Measurements from ENCODE around the gene MACROD1. TPM values are rescaled to one million over a fixed set of nuclear protein-coding genes. Genes with fewer than 3 reads are reported as not detected.

The MACROD1 gene
- total RNA-seq, 3 donors from 2014 or later (not counting 1 experiment from before 2014, with no cell fraction given): 0.73 to 3.3 (median 1.8) TPM

DNA sequence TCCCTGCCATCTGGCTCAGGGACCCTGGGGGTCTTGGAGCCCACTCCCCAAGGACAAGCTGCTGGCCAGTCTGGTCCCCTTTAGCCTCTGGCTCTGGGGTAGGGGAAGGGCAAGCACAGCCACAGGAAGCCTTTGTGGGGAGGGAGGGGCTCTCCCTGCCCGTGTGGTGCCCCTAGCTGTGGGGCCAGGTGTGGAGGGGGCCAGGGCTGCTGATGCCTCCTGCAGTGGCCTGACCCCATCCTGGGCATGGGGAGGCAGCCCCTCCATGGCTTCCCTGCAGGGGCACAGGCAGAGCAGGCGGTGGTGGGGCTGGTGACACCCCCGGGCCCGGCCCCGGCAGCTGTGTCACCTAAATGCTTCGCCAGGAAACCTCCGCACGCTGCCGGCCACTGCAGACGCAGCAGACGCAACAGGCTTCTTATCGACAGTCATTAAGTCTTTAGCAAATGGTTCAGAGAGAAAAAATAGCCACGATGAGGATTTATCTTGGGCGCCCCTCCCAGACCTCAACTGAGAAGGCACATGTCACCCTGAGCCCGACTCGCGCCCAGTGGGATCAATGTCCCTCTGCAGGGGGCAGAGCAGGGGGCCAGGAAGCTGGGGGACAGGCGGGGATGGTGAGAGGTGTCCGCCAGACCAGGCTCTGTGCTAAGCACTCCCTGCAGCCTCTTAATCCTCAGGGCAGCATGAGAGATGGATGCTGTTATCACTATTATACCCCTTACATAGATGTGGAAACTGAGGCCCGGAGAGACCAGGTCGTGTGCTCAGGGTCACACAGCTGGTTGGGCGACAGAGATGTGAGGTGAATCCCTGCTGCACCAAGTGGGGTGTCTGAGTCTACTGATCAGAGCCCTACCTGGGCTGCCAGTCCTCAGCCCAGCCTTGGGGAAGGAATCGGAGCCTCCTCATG is 96.3 kb downstream of the MACROD1 start:
- H3K36me3 Mint-ChIP-seq: no peaks in the 10 kb centered on the region
- no peaks in the 10 kb centered on the region for H3K4me1 Mint-ChIP-seq
- no peaks in the 10 kb centered on the region for H3K27me3 ChIP-seq (ENCODE audit: control insufficient read depth, insufficient read depth, low read length)
- no peaks in the 10 kb centered on the region for H3K36me3 ChIP-seq (ENCODE audit: control insufficient read depth, insufficient read depth, low read length)
- ATAC-seq (no peak), DNase-seq (no peak)
- H3K4me3 Mint-ChIP-seq: no peak overlapping the region
- no peaks in the 10 kb centered on the region for H3K9me3 ChIP-seq (ENCODE audit: control insufficient read depth, insufficient read depth, low read length)
- peaks cover 7% of the 10 kb centered on the region for H3K4me1 ChIP-seq (ENCODE audit: control insufficient read depth, insufficient read depth, low read length)
- TF ChIP-seq, protein P1, sequence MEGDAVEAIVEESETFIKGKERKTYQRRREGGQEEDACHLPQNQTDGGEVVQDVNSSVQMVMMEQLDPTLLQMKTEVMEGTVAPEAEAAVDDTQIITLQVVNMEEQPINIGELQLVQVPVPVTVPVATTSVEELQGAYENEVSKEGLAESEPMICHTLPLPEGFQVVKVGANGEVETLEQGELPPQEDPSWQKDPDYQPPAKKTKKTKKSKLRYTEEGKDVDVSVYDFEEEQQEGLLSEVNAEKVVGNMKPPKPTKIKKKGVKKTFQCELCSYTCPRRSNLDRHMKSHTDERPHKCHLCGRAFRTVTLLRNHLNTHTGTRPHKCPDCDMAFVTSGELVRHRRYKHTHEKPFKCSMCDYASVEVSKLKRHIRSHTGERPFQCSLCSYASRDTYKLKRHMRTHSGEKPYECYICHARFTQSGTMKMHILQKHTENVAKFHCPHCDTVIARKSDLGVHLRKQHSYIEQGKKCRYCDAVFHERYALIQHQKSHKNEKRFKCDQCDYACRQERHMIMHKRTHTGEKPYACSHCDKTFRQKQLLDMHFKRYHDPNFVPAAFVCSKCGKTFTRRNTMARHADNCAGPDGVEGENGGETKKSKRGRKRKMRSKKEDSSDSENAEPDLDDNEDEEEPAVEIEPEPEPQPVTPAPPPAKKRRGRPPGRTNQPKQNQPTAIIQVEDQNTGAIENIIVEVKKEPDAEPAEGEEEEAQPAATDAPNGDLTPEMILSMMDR (IDR thresholded peaks at IDR 0.05): no peak
- H3K27ac Mint-ChIP-seq: no peak overlapping the region
- H3K27ac ChIP-seq (ENCODE audit: low read length): no peak overlapping the region
- 86% methylated on average over 23 of the region's 23 CpGs for WGBS (ENCODE audit: insufficient coverage)
- H3K4me3 ChIP-seq (ENCODE audit: low read length): no peak overlapping the region
- H3K27me3 Mint-ChIP-seq (ENCODE audit: low read depth in 2 of 2): no peaks in the 10 kb centered on the region
- no peaks in the 10 kb centered on the region for H3K9me3 Mint-ChIP-seq
- intact Hi-C loops (cut with micrococcal nuclease): no loop called here

DNA sequence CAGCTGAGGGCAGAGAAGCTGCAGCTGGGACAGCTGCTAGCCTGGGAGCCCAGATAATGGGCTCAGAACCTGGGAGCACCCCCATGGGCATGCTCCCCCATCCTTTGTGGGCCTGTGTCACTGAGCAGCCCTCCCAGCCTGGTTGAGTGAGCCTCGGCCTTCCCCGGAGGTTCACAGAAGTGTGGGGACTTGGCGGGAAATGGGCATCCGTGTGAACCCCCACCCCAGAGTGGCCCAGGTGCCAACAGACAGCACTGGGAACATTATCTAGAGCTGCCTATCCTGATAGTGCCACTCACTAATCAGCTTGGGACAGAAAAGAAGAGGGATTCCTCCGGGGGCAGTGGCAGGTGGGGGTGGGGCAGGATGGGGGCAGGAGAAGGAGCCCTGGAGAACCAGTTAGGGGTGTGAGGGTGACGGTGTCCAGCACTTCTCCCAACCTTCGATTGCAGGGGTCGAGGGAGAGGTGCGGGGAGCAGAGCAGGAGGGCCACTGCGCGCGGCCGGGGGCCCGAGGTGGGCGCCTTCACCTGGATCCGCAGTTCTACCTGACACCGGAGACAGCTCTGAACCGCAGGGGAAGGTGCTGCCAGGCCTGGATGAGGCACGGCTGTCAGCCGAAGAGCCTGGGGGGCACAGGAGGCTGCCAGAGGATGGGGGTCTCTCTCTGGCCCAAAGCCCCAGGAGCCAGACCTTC is 97.1 kb downstream of the MACROD1 start:
- Histone ChIP-seq H3K27ac (ENCODE audit: low read length) (no peak overlapping the region), H3K9me3 (ENCODE audit: control insufficient read depth, insufficient read depth, low read length) (no peaks in the 10 kb centered on the region), H3K4me3 (ENCODE audit: low read length) (no peak overlapping the region), H3K4me1 (ENCODE audit: control insufficient read depth, insufficient read depth, low read length) (peaks cover under 1% of the 10 kb centered on the region), H3K27me3 (ENCODE audit: control insufficient read depth, insufficient read depth, low read length) (no peaks in the 10 kb centered on the region), H3K36me3 (ENCODE audit: control insufficient read depth, insufficient read depth, low read length) (no peaks in the 10 kb centered on the region)
- no peak overlapping the region for H3K27ac Mint-ChIP-seq
- H3K4me3 Mint-ChIP-seq: no peak overlapping the region
- ATAC-seq: no peak
- DNase-seq: no peak
- 93% methylated on average over 20 of the region's 20 CpGs for WGBS (ENCODE audit: insufficient coverage)
- intact Hi-C loops (cut with micrococcal nuclease): no loop called here
- TF ChIP-seq, protein P1 (IDR thresholded peaks at IDR 0.05): no peak
- no peaks in the 10 kb centered on the region for H3K27me3 Mint-ChIP-seq (ENCODE audit: low read depth in 2 of 2)
- no peaks in the 10 kb centered on the region for H3K36me3 Mint-ChIP-seq
- no peaks in the 10 kb centered on the region for H3K4me1 Mint-ChIP-seq
- no peaks in the 10 kb centered on the region for H3K9me3 Mint-ChIP-seq

DNA sequence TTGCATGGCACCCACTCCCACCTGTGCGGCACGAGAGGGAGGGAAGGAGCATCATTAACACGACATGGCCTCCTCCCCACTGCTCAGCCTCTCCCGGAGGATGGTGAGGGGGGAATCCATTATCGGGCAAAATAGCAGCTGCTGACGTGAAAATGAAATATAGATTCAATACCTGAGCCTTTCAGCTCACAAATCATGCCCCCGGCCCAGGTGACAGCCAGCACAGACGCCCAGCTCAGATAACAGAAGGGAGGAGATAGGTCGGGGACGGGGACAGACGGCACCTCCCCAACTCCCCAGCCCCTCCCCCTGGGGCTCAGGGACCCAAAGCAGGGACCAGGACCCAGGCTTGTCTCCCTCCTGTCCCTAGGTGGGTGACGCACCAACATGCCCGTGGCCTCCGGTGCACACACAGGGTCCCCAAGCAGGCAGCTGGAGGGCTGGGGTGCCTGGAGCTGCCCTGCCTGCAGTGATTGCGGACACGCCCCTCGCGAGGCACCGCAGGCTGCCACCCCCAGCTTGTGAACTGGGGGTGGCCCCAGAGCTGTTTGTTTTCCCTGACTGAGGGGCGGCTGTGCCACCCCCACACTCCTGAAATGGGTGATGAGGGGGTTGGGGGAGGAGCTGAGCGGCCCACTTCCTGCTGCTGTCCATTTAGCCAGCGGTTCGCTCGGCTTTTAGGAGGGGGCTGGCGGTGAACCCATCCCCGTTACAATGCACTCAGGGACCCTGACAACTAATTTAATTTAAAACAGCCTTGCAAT is 98.5 kb downstream of the MACROD1 start:
- H3K27me3 Mint-ChIP-seq (ENCODE audit: low read depth in 2 of 2): peaks cover 5 to 6% of the 10 kb centered on the region in 2 donors
- Histone ChIP-seq H3K4me3 (ENCODE audit: low read length) (no peak overlapping the region), H3K27ac (ENCODE audit: low read length) (no peak overlapping the region), H3K36me3 (ENCODE audit: control insufficient read depth, insufficient read depth, low read length) (no peaks in the 10 kb centered on the region), H3K4me1 (ENCODE audit: control insufficient read depth, insufficient read depth, low read length) (no peaks in the 10 kb centered on the region), H3K9me3 (ENCODE audit: control insufficient read depth, insufficient read depth, low read length) (no peaks in the 10 kb centered on the region), H3K27me3 (ENCODE audit: control insufficient read depth, insufficient read depth, low read length) (no peaks in the 10 kb centered on the region)
- intact Hi-C loops (cut with micrococcal nuclease): no loop called here
- no peak overlapping the region for H3K27ac Mint-ChIP-seq
- H3K4me1 Mint-ChIP-seq: no peaks in the 10 kb centered on the region
- TF ChIP-seq, protein P1 (IDR thresholded peaks at IDR 0.05): no peak
- DNase-seq (no peak), ATAC-seq (no peak)
- no peaks in the 10 kb centered on the region for H3K36me3 Mint-ChIP-seq
- 61% methylated on average over 23 of the region's 26 CpGs for WGBS (ENCODE audit: insufficient coverage)
- no peaks in the 10 kb centered on the region for H3K9me3 Mint-ChIP-seq
- H3K4me3 Mint-ChIP-seq: no peak overlapping the region
